IMR-90 (cell line): ENCODE results near the gene SPATC1L. TPM values are rescaled to one million over a fixed set of nuclear protein-coding genes. Genes with fewer than 3 reads are reported as not detected.
"Not testable (repeated sequence)": the region's sequence is repeated elsewhere in the genome, so short reads cannot be mapped to it uniquely, and the experiment has no call there.

Source experiments
- ATAC-seq: fragments of 200-7000 bp; cut with Tn5 transposase; 2 replicates; pipeline ENCODE4 v1.9.1; 2020; ENCODE audit warnings: low read depth, mild to moderate bottlenecking, moderate library complexity
- BruUV-seq: library from RNA; stranded (reverse); fragments of 400-500 nt; replicated peaks from 2 replicates; lab custom pipeline; 2021; lab: Mats Ljungman, UMichigan
- CTCF ChIA-PET: fragments of 300-600 bp; formaldehyde crosslinking; extraction: SDS; loops from one replicate; lab custom pipeline; 2021; ENCODE audit warnings: antibody characterized with exemption; lab: Yijun Ruan, JAX
- POLR2A ChIA-PET: fragments of 300-600 bp; sonication (Branson Sonifier 250); formaldehyde crosslinking; loops from one replicate; lab custom pipeline; 2022; ENCODE audit warnings: antibody characterized with exemption; ENCODE audit not compliant: unreplicated experiment; lab: Charles Lee
- DNase-seq: peaks from one replicate; pipeline ENCODE4 v3.0.0; 2013
- H2AFZ ChIP-seq: replicated peaks from 2 replicates; pipeline ENCODE3; 2013; ENCODE audit warnings: low read length, mild to moderate bottlenecking; ENCODE audit not compliant: poor library complexity
- H2AK5ac ChIP-seq: 2 replicates; pipeline ENCODE4 v1.6.1; 2013; ENCODE audit warnings: low read depth, low read length, inconsistent platforms
- H2AK9ac ChIP-seq: replicated peaks from 2 replicates; pipeline ENCODE3; 2013; ENCODE audit warnings: mild to moderate bottlenecking, low read depth, low read length, moderate library complexity; ENCODE audit not compliant: poor library complexity
- H2BK120ac ChIP-seq: 2 replicates; pipeline ENCODE4 v1.6.1; 2013; ENCODE audit warnings: low read depth, low read length, inconsistent platforms
- H2BK15ac ChIP-seq: 3 replicates; pipeline ENCODE4 v1.6.1; 2013; ENCODE audit warnings: low read depth, low read length, inconsistent platforms
- H2BK20ac ChIP-seq: 2 replicates; pipeline ENCODE4 v1.6.1; 2013; ENCODE audit warnings: low read depth, mild to moderate bottlenecking, inconsistent platforms, low read length, moderate library complexity
- H2BK5ac ChIP-seq: 2 replicates; pipeline ENCODE4 v1.6.1; 2013; ENCODE audit warnings: mild to moderate bottlenecking, low read depth, low read length, inconsistent platforms; ENCODE audit not compliant: poor library complexity, severe bottlenecking
- H3K14ac ChIP-seq: replicated peaks from 2 replicates; pipeline ENCODE4 v1.6.1; 2013; ENCODE audit warnings: low read depth, low read length, inconsistent platforms
- H3K18ac ChIP-seq: 2 replicates; pipeline ENCODE4 v1.6.1; 2013; ENCODE audit warnings: low read depth, low read length, control low read depth
- H3K23ac ChIP-seq: 2 replicates; pipeline ENCODE4 v1.6.1; 2013; ENCODE audit warnings: low read depth, low read length, inconsistent platforms
- H3K27ac ChIP-seq: 2 replicates; pipeline ENCODE4 v1.5.1; 2013; ENCODE audit warnings: mild to moderate bottlenecking, control low read depth, low read length; ENCODE audit not compliant: insufficient read depth
- H3K27me3 ChIP-seq: 2 replicates; pipeline ENCODE4 v1.6.1; 2013; ENCODE audit warnings: low read length; ENCODE audit not compliant: control insufficient read depth, insufficient read depth
- H3K36me3 ChIP-seq: 2 replicates; pipeline ENCODE4 v1.6.1; 2013; ENCODE audit warnings: low read length, mixed read lengths; ENCODE audit not compliant: control insufficient read depth, insufficient read depth
- H3K4ac ChIP-seq: 2 replicates; pipeline ENCODE4 v1.6.1; 2013; ENCODE audit warnings: low read depth, low read length, inconsistent platforms
- H3K4me1 ChIP-seq: 2 replicates; pipeline ENCODE4 v1.6.1; 2013; ENCODE audit warnings: low read length, mixed read lengths; ENCODE audit not compliant: control insufficient read depth, insufficient read depth
- H3K4me2 ChIP-seq: 2 replicates; pipeline ENCODE4 v1.6.1; 2013; ENCODE audit warnings: low read depth, mild to moderate bottlenecking, control low read depth, low read length, moderate library complexity
- H3K4me3 ChIP-seq: 2 replicates; pipeline ENCODE4 v1.5.1; 2013; ENCODE audit warnings: low read depth, mild to moderate bottlenecking, control low read depth, low read length, moderate library complexity; ENCODE audit not compliant: insufficient read depth
- H3K56ac ChIP-seq: 2 replicates; pipeline ENCODE4 v1.6.1; 2013; ENCODE audit warnings: low read length, inconsistent platforms; ENCODE audit not compliant: insufficient read depth; ENCODE audit errors: extremely low read depth
- H3K79me1 ChIP-seq, 2 experiments: 2 replicates each; pipeline ENCODE4 v1.6.1; 2013; ENCODE audit warnings: low read length in 2 of 2, inconsistent platforms in 1 of 2, low read depth in 1 of 2
- H3K9ac ChIP-seq: 2 replicates; pipeline ENCODE4 v1.6.1; 2013; ENCODE audit warnings: low read depth, low read length, control low read depth
- H3K9me1 ChIP-seq: 2 replicates; pipeline ENCODE4 v1.6.1; 2013; ENCODE audit warnings: low read length, inconsistent platforms; ENCODE audit not compliant: insufficient read depth
- H3K9me3 ChIP-seq: 2 replicates; pipeline ENCODE4 v1.6.1; 2013; ENCODE audit warnings: low read length; ENCODE audit not compliant: control insufficient read depth, insufficient read depth
- H4K20me1 ChIP-seq: 2 replicates; pipeline ENCODE4 v1.6.1; 2013; ENCODE audit warnings: low read length, inconsistent platforms; ENCODE audit not compliant: insufficient read depth
- H4K5ac ChIP-seq: 2 replicates; pipeline ENCODE4 v1.6.1; 2013; ENCODE audit warnings: mild to moderate bottlenecking, low read depth, low read length, control low read depth
- H4K8ac ChIP-seq, 2 experiments: 2 replicates each; pipeline ENCODE4 v1.6.1; 2013; ENCODE audit warnings: low read depth in 2 of 2, low read length in 2 of 2, control low read depth in 1 of 2, inconsistent platforms in 1 of 2
- H4K91ac ChIP-seq: 2 replicates; pipeline ENCODE4 v1.6.1; 2013; ENCODE audit warnings: low read depth, low read length, inconsistent platforms; ENCODE audit not compliant: insufficient read depth
- WGBS, 2 experiments: methylation state at CpG; one replicate each; pipeline versions ENCODE4 v1.1.5 to v1.1.7; 2013; ENCODE audit warnings: missing lambda C conversion rate in 2 of 2; ENCODE audit not compliant: insufficient read length in 1 of 2; ENCODE audit errors: extremely low coverage in 2 of 2; 5-methylcytosine and 5-hydroxymethylcytosine counted together
- dilution Hi-C: fragments of 300-500 bp; cut with HindIII; formaldehyde crosslinking; loops from one replicate; pipeline ENCODE4 v1.14.3; 2018; ENCODE audit warnings: low sequenced_read_pairs; ENCODE audit not compliant: unreplicated experiment
- in situ Hi-C: fragments of 300-500 bp; cut with MboI; formaldehyde crosslinking; loops from 3 replicates; pipeline ENCODE4 v1.14.3; 2019; ENCODE audit warnings: low sequenced_read_pairs, inconsistent platforms, mixed read lengths
- intact Hi-C: fragments of 100-400 bp; cut with micrococcal nuclease; formaldehyde crosslinking; loops from 2 replicates; pipeline ENCODE4 v1.10.0; 2022
- polyA plus RNA-seq, 3 experiments: library from polyadenylated mRNA; depleted of rRNA; stranded (reverse); fragments of >200 nt; gene quantifications; 2 replicates each; pipeline ENCODE4 v1.2.3, GENCODE V29; 2012; ENCODE audit warnings: low replicate concordance in 1 of 3
- total RNA-seq: library from RNA; depleted of rRNA; stranded (reverse); fragments of >200 nt; gene quantifications from 2 replicates; pipeline ENCODE4 v1.2.3, GENCODE V29; 2012

SPATC1L gene
- total and polyA plus RNA-seq, 2 of the 4 experiments (the other 2 are of a cell fraction): 3.8 to 17.2 TPM

GRCh38 chr21:46200877-46201803 lies 16.9 kb upstream of the SPATC1L start:
- H4K91ac ChIP-seq, H4K5ac ChIP-seq, H2BK5ac ChIP-seq, H3K56ac ChIP-seq, POLR2A ChIA-PET, H2BK20ac ChIP-seq, H3K18ac ChIP-seq, H3K27ac ChIP-seq, BruUV-seq, H3K23ac ChIP-seq, ATAC-seq, H3K4ac ChIP-seq, H3K4me2 ChIP-seq, H4K8ac ChIP-seq, H3K4me3 ChIP-seq, intact Hi-C loops, H3K79me1 ChIP-seq, H3K14ac ChIP-seq, H2BK120ac ChIP-seq, H2AFZ ChIP-seq, H3K9me3 ChIP-seq, H2AK9ac ChIP-seq, in situ Hi-C loops, H3K9ac ChIP-seq, H3K4me1 ChIP-seq, H2AK5ac ChIP-seq, H2BK15ac ChIP-seq, H3K9me1 ChIP-seq, H3K27me3 ChIP-seq, dilution Hi-C loops, H4K20me1 ChIP-seq, DNase-seq: not testable (repeated sequence)
- peaks cover 32% of the 10 kb centered on the region for H3K36me3 ChIP-seq
- no CpG with 5 or more reads among the region's 8 CpGs for WGBS, 2 experiments
- CTCF ChIA-PET: interaction anchor here (0.6 kb wide), 1 partner anchor 70 kb away, joined by 5 read pairs; no protein-coding TSS in a partner anchor
